ENCODE measurements around the gene THAP7. TPM values are rescaled to one million over a fixed set of nuclear protein-coding genes. Genes with fewer than 3 reads are reported as not detected.
A peak's percentile ranks its signal among the peaks of the same experiment; 100 is the strongest.
"Not testable (repeated sequence)": the region's sequence is repeated elsewhere in the genome, so short reads cannot be mapped to it uniquely, and the experiment has no call there.

The THAP7 gene
- 10 to 100 TPM; 20.4 to 21.2 TPM for total RNA-seq

- peak; percentile 97 for DNase-seq
- peaks cover 28% of the 10 kb centered on the region for H3K4me1 Mint-ChIP-seq (ENCODE audit: low read depth)
- H3K4me3 Mint-ChIP-seq, result peak within 1 kb of the TSS; percentile 89
- CTCF ChIA-PET, result no interaction called here
- H3K9me3 Mint-ChIP-seq, result no peaks in the 10 kb centered on the region
- H3K27me3 Mint-ChIP-seq (ENCODE audit: low read depth), result no peaks in the 10 kb centered on the region
- intact Hi-C loops (cut with micrococcal nuclease), result loop anchor here (1.0 to 10.0 kb wide), 8 partner anchors 13 to 863 kb away; partner anchors contain the start of genes CRKL, LZTR1, MAPK1 and PI4KA
- peak within 1 kb of the TSS; percentile 96 for H3K27ac Mint-ChIP-seq
- H3K36me3 Mint-ChIP-seq (ENCODE audit: low read depth), result peaks cover 10% of the 10 kb centered on the region
These were observed at the start of gene THAP7 for GRCh38 chr22:21001601-21002325. Gene THAP7 (minus strand): TSS chr22:21002118. CDS start chr22:21001911, 207 bp downstream.

GRCh38 chr22:21051145-21051830, 49.4 kb upstream of the THAP7 start:
- Mint-ChIP-seq H3K27me3 (ENCODE audit: low read depth) (no peaks in the 10 kb centered on the region), H3K36me3 (ENCODE audit: low read depth) (no peaks in the 10 kb centered on the region), H3K27ac (no peak overlapping the region), H3K9me3 (no peaks in the 10 kb centered on the region), H3K4me1 (ENCODE audit: low read depth) (peaks cover 9% of the 10 kb centered on the region), H3K4me3 (no peak overlapping the region)
- CTCF ChIA-PET, result no interaction called here
- no peak for DNase-seq
- intact Hi-C loops (cut with micrococcal nuclease), result no loop called here

- H3K4me3 Mint-ChIP-seq; H3K9me3 Mint-ChIP-seq; H3K27me3 Mint-ChIP-seq (ENCODE audit: low read depth); H3K36me3 Mint-ChIP-seq (ENCODE audit: low read depth); DNase-seq; intact Hi-C loops (cut with micrococcal nuclease); H3K27ac Mint-ChIP-seq; CTCF ChIA-PET: not testable (repeated sequence)
- peaks cover 11% of the 10 kb centered on the region for H3K4me1 Mint-ChIP-seq (ENCODE audit: low read depth)
These were observed 47.0 kb upstream of the THAP7 start for GRCh38 chr22:21048965-21049364.

GRCh38 chr22:21048448-21048847, 46.5 kb upstream of the THAP7 start:
- H3K27ac Mint-ChIP-seq; H3K4me3 Mint-ChIP-seq; H3K27me3 Mint-ChIP-seq (ENCODE audit: low read depth); H3K36me3 Mint-ChIP-seq (ENCODE audit: low read depth); intact Hi-C loops (cut with micrococcal nuclease); CTCF ChIA-PET; H3K9me3 Mint-ChIP-seq; DNase-seq: not testable (repeated sequence)
- H3K4me1 Mint-ChIP-seq (ENCODE audit: low read depth), result peaks cover 15% of the 10 kb centered on the region

GRCh38 chr22:21047730-21048129, 45.8 kb upstream of the THAP7 start:
- CTCF ChIA-PET, result interaction anchor here (0.6 kb wide), 1 partner anchor 307 kb away, joined by 3 read pairs; no protein-coding TSS in a partner anchor
- no peak overlapping the region for H3K27ac Mint-ChIP-seq
- peaks cover 12% of the 10 kb centered on the region for H3K27me3 Mint-ChIP-seq (ENCODE audit: low read depth)
- DNase-seq, result no peak
- no peak overlapping the region for H3K4me3 Mint-ChIP-seq
- intact Hi-C loops (cut with micrococcal nuclease), result no loop called here
- peaks cover 18% of the 10 kb centered on the region for H3K4me1 Mint-ChIP-seq (ENCODE audit: low read depth)
- no peaks in the 10 kb centered on the region for H3K9me3 Mint-ChIP-seq
- no peaks in the 10 kb centered on the region for H3K36me3 Mint-ChIP-seq (ENCODE audit: low read depth)

GRCh38 chr22:21047035-21047661, 45.2 kb upstream of the THAP7 start:
- H3K27ac Mint-ChIP-seq, result no peak overlapping the region
- CTCF ChIA-PET, result interaction anchor here (0.6 kb wide), 1 partner anchor 307 kb away, joined by 3 read pairs; no protein-coding TSS in a partner anchor

GRCh38 chr22:21045585-21046294, 43.8 kb upstream of the THAP7 start, which contains the start of gene LRRC74B:
Gene LRRC74B (plus strand): TSS chr22:21045946. CDS start chr22:21045987, 41 bp downstream.
- intact Hi-C loops (cut with micrococcal nuclease), result no loop called here
- Mint-ChIP-seq H3K27me3 (ENCODE audit: low read depth) (peaks cover 12% of the 10 kb centered on the region), H3K9me3 (no peaks in the 10 kb centered on the region), H3K4me3 (peak within 1 kb of the TSS; percentile 53), H3K36me3 (ENCODE audit: low read depth) (no peaks in the 10 kb centered on the region), H3K4me1 (ENCODE audit: low read depth) (peaks cover 18% of the 10 kb centered on the region), H3K27ac (no peak within 1 kb of the TSS)
- peak; percentile 76 for DNase-seq
- CTCF ChIA-PET, result interaction anchor here (0.6 kb wide), 1 partner anchor 26 kb away, joined by 3 read pairs; no protein-coding TSS in a partner anchor

More at GRCh38 chr22:21047035-21047661, 45.2 kb upstream of the THAP7 start:
- Mint-ChIP-seq H3K36me3 (ENCODE audit: low read depth) (no peaks in the 10 kb centered on the region), H3K4me3 (no peak overlapping the region), H3K4me1 (ENCODE audit: low read depth) (peaks cover 18% of the 10 kb centered on the region), H3K27me3 (ENCODE audit: low read depth) (peaks cover 12% of the 10 kb centered on the region), H3K9me3 (no peaks in the 10 kb centered on the region)
- intact Hi-C loops (cut with micrococcal nuclease), result no loop called here
- no peak for DNase-seq

GRCh38 chr22:21044931-21045584, 43.1 kb upstream of the THAP7 start:
- no peak overlapping the region for H3K27ac Mint-ChIP-seq
- H3K4me1 Mint-ChIP-seq (ENCODE audit: low read depth), result peaks cover 18% of the 10 kb centered on the region
- no peaks in the 10 kb centered on the region for H3K9me3 Mint-ChIP-seq
- CTCF ChIA-PET, result interaction anchor here (0.6 kb wide), 1 partner anchor 25 kb away, joined by 3 read pairs; no protein-coding TSS in a partner anchor
- peaks cover 12% of the 10 kb centered on the region for H3K27me3 Mint-ChIP-seq (ENCODE audit: low read depth)
- intact Hi-C loops (cut with micrococcal nuclease), result no loop called here
- DNase-seq, result no peak
- peak overlapping the region; percentile 53 for H3K4me3 Mint-ChIP-seq
- H3K36me3 Mint-ChIP-seq (ENCODE audit: low read depth), result no peaks in the 10 kb centered on the region

GRCh38 chr22:21043860-21044535, 42.1 kb upstream of the THAP7 start:
- Mint-ChIP-seq H3K4me3 (no peak overlapping the region), H3K36me3 (ENCODE audit: low read depth) (no peaks in the 10 kb centered on the region), H3K27me3 (ENCODE audit: low read depth) (peaks cover 15% of the 10 kb centered on the region), H3K9me3 (no peaks in the 10 kb centered on the region), H3K4me1 (ENCODE audit: low read depth) (peaks cover 18% of the 10 kb centered on the region), H3K27ac (no peak overlapping the region)
- no peak for DNase-seq
- CTCF ChIA-PET, result no interaction called here
- intact Hi-C loops (cut with micrococcal nuclease), result no loop called here

- intact Hi-C loops (cut with micrococcal nuclease), result no loop called here
- no peak overlapping the region for H3K27ac Mint-ChIP-seq
- CTCF ChIA-PET, result no interaction called here
- DNase-seq, result no peak
- no peaks in the 10 kb centered on the region for H3K9me3 Mint-ChIP-seq
- peaks cover 18% of the 10 kb centered on the region for H3K27me3 Mint-ChIP-seq (ENCODE audit: low read depth)
- no peak overlapping the region for H3K4me3 Mint-ChIP-seq
- H3K36me3 Mint-ChIP-seq (ENCODE audit: low read depth), result no peaks in the 10 kb centered on the region
- H3K4me1 Mint-ChIP-seq (ENCODE audit: low read depth), result peaks cover 18% of the 10 kb centered on the region
These were observed 41.3 kb upstream of the THAP7 start for GRCh38 chr22:21042978-21043859.

Measured in activated naive CD4-positive, alpha-beta T cell treated with anti-CD3 and anti-CD28 coated beads for 36 hours (primary cell).